IPS-NIHi7 (cell line): Measurements from ENCODE around the gene SLC29A1.

Experiments
- DNase-seq: peaks from one replicate; pipeline ENCODE4 v3.0.0; 2012; ENCODE audit warnings: mixed read lengths; ENCODE audit errors: extremely low spot score

Gene SLC29A1

GRCh38 chr6:44268095-44268628 lies 44.8 kb downstream of the SLC29A1 start:
- peak; percentile 79 for DNase-seq

DNA sequence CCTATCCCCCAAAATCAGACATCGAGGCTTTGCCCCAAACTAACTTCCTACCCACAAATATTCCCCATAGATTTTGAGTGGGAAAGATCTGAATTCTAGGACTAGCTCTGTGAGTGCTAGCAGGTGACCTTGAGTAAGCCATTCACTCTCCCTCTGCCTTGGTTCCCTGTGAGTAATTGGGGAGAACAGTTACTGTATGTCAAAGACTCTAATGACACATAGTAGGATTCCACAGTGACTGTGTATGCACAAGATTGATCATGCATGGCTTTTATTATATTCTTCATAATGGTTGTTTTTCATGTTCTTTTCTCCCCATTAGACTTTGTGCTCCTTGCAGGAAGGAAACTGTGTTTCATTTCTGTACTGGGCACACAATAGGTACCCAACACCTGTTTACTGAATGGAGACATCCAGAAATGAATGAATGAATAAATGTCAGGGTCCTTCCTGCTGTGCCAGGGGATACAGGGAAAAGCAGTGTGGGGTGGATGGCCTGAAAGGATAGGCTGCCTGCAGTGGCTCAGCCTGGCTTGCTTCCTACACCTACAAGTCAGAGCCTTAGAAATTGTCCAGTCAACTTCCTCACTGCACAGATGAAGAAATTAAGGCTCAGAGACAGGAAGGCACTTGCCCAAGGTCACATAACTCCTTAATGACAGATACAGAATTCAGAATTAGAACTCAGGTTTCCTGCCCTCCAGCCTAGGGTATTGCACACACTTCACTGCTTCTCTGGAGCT lies 46.0 kb downstream of the SLC29A1 start:
- DNase-seq, result no peak

GRCh38 chr6:44269921-44270525 lies 46.6 kb downstream of the SLC29A1 start, which contains the start of gene TMEM151B:
Gene TMEM151B, plus strand, starts transcription at chr6:44270450. Its CDS starts 293 bp downstream, at chr6:44270743.
- no peak for DNase-seq

DNA sequence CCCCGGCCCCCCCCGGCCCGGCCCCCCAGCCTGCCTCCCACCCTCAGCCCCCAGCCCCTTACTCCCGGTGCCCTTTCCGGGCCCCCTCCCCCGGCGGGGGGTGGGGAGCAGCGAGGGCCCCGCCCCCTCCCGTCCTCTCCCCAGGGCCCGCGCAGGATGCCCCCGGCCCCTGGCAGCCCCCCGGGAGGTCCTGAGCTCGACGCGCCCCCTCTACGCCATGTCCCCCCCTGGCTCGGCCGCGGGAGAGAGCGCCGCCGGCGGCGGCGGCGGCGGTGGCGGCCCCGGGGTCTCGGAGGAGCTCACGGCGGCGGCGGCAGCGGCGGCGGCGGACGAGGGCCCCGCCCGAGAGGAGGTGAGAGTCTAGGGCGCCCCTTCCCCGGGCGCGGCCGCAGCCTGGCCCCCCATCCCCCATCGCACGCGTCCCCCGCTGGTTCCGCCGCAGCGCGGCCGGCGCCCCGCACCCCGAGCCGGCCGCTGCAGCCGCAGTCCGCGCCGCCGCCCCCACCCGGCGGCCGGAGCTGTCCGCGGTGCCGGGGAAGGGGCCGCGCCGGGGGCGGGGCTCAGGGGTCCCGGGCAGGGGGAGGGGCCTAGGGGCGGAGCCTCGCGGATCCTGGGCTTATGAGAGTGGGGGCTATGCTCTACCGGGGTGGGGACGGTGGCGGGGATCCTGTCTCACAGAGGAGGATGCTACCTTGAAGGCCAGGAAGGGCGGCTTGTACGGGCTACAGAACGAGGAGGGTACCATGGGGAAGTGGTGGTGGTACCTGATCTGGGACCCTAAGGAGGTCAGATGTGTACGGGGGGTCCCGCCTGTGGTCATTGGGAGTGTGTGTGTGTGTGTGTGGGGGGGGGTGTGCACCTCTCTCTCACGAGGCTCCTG lies 47.4 kb downstream of the SLC29A1 start:
- DNase-seq, result peak; percentile 79

DNA sequence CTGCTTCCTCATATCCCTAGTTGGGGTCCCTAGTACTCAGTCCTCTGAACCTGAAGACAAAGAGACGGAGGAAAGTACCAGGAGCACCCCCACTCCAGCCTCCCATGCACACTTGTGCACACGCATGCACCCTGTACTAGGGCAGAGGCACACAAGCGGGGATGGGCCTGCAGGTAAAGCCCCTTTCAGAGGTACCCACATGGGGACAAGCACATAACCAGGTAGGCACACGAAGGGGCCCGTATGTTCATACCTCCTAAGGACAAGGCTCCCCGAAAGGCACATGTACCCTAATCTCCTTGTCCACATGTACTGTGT lies 48.0 kb downstream of the SLC29A1 start:
- no peak for DNase-seq

DNA sequence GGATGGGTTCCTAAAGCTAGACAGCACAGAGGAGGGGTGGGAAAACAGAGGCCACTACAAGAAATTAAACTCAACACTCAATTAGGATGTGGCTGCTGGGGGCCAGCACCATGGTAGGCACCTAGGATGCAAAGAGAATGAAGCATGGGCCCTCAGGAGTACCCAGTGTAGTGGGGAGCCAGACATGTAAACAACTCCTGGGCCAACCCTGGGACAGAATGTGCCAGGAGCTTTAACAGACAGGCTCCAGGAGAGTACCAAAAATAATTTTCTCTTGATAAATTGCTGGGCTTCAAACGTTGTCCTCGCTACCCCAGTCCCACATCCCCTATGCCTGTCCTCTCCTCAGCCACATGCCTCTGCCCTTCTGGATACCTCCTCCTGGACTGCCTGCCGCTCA lies 48.5 kb downstream of the SLC29A1 start:
- no peak for DNase-seq

DNA sequence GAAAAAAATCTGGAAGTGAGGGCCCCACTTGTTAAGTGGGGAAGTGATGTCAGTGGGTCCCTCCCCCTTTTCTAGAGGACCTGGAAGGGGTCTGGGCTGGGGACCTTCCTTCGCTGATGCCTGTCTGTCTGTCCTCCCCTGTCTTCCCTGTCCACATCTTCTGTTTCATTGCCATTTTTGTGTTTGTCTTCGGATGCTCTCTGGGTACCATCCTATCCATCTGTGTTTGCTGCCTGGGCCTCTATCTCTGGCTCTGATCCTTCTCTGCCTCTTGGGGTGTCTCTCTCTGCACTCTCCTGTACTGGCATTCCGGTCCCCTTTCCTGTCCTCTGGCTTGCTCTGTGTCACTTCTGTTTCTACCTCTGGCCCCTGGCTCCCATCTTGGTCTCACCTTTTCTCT lies 49.1 kb downstream of the SLC29A1 start:
- no peak for DNase-seq

GRCh38 chr6:44272999-44273566 lies 49.7 kb downstream of the SLC29A1 start:
- DNase-seq, result no peak

DNA sequence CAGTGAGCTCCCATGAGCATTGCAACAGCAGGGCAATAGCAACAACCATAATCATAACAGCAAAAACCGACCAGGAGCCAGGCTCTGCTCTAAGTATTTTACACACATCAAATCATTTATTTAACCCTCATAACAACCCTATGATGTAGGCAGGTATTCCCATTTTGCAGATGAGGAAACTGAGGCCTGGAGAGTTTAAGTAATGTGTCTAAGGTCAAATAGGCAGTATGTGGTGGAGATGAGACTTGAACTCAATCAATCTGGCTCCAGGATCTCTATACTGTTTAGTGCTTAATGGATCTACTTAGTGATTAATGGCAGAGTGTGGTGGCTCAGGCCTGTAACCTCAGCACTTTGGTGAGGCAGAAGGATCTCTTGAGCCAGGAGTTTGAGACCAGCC lies 50.2 kb downstream of the SLC29A1 start:
- no peak for DNase-seq

- no peak for DNase-seq
Measured at GRCh38 chr6:44275271-44275748, 51.9 kb downstream of the SLC29A1 start.

DNA sequence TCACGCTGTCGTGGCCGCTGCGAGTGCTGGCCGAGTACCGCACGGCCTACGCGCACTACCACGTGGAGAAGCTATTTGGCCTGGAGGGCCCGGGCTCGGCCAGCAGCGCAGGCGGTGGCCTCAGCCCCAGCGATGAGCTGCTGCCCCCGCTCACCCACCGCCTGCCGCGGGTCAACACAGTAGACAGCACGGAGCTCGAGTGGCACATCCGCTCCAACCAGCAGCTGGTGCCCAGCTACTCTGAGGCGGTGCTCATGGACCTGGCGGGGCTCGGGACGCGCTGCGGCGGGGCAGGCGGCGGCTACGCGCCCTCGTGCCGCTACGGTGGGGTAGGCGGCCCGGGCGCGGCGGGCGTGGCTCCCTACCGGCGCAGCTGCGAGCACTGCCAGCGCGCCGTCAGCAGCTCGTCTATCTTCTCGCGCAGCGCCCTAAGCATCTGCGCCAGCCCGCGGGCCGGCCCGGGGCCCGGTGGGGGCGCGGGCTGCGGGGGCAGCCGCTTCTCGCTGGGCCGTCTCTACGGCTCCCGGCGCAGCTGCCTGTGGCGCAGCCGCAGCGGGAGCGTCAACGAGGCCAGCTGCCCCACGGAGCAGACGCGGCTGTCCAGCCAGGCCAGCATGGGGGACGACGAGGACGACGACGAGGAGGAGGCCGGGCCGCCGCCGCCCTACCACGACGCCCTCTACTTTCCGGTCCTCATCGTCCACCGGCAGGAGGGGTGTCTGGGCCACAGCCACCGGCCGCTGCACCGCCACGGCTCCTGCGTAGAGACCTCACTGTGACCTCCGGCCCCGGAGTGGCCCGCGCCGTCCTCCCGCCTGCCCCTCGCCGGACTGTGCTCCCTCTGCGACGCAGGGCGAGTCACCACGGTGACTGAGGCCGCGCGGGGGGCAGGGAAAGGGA lies 52.6 kb downstream of the SLC29A1 start:
- peak; percentile 62 for DNase-seq

- DNase-seq, result no peak
Measured at GRCh38 chr6:44276667-44277640, 53.6 kb downstream of the SLC29A1 start.

GRCh38 chr6:44277763-44278162 lies 54.4 kb downstream of the SLC29A1 start:
- no peak for DNase-seq

DNA sequence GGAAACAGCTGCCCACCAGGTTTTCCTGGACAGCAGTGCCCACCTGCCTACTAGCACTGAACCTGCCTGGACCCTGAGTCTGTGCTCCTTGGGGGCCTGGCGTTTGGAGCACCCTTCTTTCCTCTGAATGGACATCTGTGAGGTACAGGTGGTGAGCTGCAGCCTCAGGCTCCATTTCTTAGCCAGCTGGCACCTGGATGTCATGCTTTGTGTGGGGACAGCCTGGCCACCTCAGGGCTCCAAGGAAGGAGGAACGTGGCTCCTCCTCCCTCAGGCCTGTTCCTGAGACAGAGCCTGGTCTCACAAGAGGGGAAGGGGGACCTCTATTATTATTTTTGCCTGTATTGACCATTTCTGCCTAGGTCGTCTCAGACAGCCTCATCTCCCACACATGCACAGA lies 54.9 kb downstream of the SLC29A1 start:
- DNase-seq, result no peak

- DNase-seq, result no peak
Measured at GRCh38 chr6:44278774-44279697, 55.6 kb downstream of the SLC29A1 start.
